Stimulated activated CD8-positive, alpha-beta memory T cell treated with anti-CD3 and anti-CD28 coated beads, Interleukin-4, amount 100 ng/mL, for 1 hour (primary cell): ENCODE data around the gene TTLL11.

Experiments
- DNase-seq, 2 donors: peaks; one replicate each; pipeline ENCODE4 v3.0.0-alpha.2; 2020; ENCODE audit warnings: low read depth in 2 of 2, low spot score in 1 of 2

TTLL11 gene

GRCh38 chr9:122110100-122110833, 17.2 kb upstream of the TTLL11 start:
- DNase-seq, result no peak

- DNase-seq, result no peak
Measured at GRCh38 chr9:122109035-122109813, 16.1 kb upstream of the TTLL11 start.

DNA sequence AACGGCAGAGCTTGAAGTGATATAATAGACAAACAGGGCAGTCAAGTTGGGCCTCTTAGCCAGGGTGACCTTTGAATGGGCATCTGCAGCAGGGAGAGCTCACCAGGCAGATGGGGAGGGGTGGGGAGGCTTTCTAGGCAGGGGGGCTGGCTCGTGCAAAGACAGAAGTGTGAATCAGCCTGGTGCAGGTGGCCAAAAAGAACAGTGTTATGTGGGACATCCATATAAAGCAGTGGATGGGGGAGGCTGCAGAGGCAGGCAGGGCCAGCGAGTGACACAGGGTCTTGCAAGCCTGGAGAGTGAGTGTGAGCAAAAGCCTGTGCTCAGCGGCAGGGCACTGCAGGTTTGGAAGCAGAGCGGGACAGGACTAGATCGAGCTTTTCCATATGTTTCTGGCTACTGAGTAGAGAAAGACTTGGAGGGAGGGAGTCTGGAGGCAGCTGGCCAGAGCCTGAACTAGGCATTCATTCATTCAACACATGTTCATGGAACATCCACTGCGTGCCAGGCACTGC, 14.2 kb upstream of the TTLL11 start:
- no peak for DNase-seq

GRCh38 chr9:122106576-122106975, 13.5 kb upstream of the TTLL11 start:
- DNase-seq, result no peak

GRCh38 chr9:122103985-122104384, 10.9 kb upstream of the TTLL11 start:
- no peak for DNase-seq

DNA sequence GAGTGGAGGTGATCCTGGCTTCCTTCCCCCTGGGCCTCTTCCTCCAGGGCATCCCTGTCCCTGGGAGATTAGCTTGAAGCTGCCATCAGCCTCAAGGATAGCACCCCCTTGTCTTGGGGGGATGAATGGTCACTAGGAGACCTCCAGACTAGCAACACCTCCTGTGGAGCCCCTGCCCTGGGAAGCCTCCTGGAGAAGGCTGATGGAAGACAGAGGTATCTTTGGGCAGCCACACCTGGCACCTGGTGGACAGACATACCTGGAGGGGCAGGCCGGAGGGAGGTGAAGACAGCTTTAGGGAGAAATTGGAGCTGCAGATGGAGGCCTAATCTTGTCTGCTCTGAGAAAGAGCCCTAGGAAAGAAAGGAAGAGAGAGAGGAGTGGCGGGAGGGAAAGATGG, 9.0 kb upstream of the TTLL11 start:
- no peak for DNase-seq

GRCh38 chr9:122100756-122101155, 7.6 kb upstream of the TTLL11 start:
- DNase-seq, result no peak

- DNase-seq, result peak; percentile 47 to 59
Measured at GRCh38 chr9:122099271-122099869, 6.3 kb upstream of the TTLL11 start.

DNA sequence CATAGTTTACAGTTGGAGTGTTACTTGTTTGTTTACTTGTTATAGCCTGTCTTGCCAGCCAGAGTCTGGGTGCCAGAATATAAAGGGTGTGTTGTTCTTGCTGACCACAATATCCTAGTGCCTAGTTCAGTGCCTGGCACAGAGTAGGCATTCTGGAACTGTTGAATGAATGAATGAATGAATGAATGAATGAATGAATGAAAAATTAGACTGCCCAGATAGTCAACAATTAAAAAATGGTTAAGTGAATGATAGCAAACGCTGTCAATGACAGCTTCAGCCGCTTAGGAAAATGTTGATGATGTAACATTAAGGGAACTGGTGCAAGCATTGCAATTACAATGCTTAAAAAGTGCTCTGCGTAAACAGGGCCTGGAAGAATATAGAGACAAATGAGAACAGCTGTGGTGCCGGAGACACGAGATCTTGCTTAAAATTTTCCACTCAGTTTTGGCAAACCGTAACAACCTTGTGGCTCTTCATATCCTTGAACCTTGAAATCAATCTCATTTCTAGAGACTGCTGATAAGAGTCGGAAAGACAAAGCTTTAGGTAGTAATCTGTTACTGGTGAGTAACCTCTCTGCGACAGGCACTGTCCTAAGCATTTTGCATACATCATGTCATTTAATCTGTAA, 4.7 kb upstream of the TTLL11 start:
- no peak for DNase-seq

- DNase-seq, result no peak
Measured at GRCh38 chr9:122096620-122097415, 3.7 kb upstream of the TTLL11 start.

DNA sequence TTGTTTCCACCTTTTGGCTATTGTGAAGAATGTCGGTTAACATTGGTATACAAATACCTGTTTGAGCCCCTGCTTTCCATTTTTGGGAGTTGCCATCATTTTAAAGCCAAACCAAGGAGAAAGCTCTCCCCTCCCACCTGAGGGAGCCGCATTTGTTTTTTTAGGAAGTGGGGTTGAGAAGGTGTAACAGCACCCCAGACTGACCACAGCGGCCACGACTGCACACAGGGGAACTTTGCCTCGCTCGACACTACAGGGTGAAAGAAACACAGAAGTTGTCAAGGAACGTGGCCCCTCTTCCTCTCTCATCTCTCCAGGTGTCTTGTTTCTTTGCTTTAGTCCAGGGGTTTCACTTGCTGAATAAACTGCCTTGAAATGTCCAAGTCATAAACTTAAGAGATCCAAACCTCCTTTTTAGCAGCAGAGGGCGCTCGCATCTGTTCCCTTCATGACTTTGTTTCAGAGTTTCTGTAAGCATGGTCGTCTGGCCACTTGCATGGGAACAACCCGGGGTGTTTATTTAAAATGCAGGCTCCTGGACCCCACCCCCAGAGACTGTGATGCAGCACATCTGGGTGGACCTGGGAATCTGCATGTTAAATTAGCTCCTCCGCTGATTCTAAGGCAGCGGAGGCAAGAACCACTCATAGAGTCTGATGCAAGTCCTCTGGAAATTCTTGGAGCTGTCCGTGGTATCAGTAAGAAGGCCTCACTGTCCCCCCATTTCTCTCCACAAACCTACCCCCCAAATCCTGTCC, 2.1 kb upstream of the TTLL11 start:
- DNase-seq, result peak in 1 of 2 donors; percentile 27

DNA sequence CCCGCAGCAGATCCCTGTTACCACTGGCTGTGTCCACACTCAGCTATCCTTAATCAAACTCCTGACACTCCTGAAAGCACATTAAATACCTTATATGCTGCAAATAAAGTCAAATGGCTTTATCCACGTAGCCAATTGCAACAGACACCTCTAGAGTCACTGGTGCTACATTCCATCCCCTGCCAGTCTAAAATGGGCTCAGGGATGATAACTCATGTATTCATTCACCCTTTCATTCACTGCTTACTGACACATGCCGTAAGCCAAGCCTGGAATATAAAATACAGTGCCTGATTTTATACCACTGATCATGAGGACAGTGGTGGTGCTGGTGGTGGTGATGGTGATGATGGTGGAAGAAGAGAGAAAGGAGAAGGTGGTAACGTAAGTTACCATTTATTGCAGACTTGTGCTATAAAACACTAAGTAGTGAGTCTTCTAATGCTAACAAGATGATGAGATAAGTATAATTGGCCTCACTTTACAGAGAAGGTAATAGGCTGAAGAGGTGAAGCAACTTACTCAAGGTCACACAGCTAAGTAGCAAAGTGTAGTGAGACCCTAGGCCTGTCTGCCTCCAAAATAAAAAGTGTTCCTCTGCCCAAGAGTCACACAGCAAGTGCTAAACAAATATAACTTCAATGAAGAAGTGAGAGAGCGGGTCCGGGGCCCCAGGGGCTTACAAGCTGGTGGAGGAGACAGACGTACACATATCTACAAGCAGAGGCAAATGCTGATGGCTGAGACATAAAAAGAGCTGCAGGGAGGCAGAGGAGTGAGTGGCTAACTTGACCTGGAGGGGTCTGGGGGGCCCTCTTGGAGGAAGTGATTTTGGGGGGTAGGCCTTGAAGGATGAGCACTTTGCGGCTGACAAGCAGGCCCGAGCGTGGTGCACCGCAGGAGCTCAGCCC, 1.2 kb downstream of the TTLL11 start:
- no peak for DNase-seq

DNA sequence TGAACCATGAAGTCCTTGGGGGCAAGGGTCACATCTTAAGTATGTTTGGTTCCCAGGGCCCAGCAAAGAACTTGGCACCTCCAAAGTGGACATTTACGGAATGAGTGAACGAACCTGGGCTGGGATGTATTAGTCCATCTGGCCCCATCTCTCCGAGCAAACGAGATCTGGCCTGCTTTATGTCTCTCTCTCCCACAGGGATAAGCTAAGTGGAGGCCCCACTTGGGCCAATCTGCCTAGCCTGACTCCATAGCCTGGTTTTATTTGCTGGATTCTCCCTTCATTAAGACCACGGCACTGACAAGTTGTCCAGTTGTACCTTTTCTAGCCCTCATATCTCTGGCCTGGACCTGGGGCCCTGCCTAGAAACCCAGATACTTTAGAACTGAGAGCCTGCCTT, 2.1 kb downstream of the TTLL11 start:
- no peak for DNase-seq

DNA sequence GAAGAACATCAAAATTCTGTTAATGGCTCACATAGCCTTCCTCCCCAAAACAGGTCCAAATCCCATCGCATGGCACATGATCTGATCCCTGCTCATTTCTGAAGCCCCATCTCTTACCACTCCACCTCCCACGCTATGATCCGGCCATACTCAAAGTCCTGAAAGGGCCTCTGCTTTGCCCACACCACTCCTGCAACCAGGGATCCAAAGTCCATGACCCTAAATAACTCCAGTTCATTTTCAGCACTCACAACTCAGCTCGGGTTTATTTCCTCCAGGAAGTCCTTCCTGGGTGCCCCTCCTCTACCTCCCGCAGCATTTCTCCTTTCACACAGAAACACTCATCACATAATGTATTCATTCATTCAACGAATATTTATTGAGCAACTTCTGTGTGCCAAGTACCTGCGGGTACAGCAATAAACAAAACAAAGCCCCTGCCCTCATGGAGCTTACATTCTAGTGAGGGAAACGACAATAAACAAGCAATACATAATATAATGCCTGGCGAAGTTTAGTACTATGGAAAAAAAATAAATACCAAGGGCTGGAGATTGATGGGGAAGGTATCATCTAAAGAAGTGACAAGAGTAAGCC, 2.7 kb downstream of the TTLL11 start:
- DNase-seq, result no peak

DNA sequence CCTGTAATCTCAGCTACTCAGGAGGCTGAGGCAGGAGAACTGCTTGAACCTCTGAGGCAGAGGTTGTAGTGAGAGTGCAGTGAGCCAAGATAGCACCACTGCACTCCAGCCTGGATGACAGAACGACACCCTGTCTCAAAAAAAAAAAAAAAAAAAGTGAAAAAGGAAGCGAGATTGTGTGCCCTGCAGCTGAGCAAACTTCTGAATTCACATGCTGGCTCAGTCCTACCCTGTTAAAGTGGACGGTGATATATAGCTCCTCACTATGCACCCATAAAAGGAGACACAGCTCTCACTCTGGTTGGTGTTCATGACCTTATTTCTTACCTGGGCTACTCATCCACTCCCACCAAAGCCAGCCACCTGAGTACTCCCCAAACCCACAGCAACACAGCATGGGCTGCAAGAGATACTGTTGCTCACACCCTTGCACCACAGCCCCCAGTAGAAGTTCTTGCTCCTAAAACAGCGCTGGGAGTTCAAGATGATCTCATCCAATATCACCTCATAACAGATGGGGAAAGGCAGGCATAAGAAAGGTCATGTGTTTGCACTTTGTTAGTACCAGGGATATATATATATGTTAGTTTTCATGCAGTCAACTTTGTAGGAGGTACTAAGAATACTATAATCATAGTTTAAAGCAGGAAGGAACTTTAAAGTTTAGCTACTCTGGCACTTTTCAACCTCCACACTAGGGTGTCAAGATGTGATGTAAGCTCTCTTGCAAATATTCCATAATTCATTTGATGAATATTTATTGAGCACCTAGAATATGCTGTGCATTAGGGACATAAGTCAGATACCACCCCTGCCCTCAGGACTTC, 4.0 kb downstream of the TTLL11 start:
- DNase-seq, result no peak

- no peak for DNase-seq
Measured at GRCh38 chr9:122087406-122088200, 5.5 kb downstream of the TTLL11 start.

GRCh38 chr9:122086873-122087272, 6.2 kb downstream of the TTLL11 start:
- DNase-seq, result no peak
